Measurements from ENCODE around the gene DRC1.

- no peak for TF ChIP-seq EZH2 (IDR thresholded peaks at IDR 0.05)
- TF ChIP-seq POLR2AphosphoS5 (IDR thresholded peaks at IDR 0.05; ENCODE audit: borderline replicate concordance, low read depth, low read length): no peak
- TF ChIP-seq FOXP2 (optimal IDR thresholded peaks at IDR 0.05; ENCODE audit: control extremely low read depth, extremely low read length, insufficient read depth): no peak
Observed at GRCh38 chr2:26473796-26474195, 72.1 kb downstream of the DRC1 start.

All from SK-N-MC (cell line).